Naive thymus-derived CD4-positive, alpha-beta T cell (primary cell): ENCODE measurements around the gene CLDN18. TPM values are rescaled to one million over a fixed set of nuclear protein-coding genes. Genes with fewer than 3 reads are reported as not detected.

Experiments used
- ATAC-seq: fragments of 150-1000 bp; cut with Tn5 transposase; 2 replicates; pipeline ENCODE4 v1.10.0; 2021; ENCODE audit warnings: mild to moderate bottlenecking, moderate library complexity
- CTCF ChIA-PET: fragments of 350-600 bp; sonication (Branson Sonifier 250); formaldehyde crosslinking; loops from one replicate; lab custom pipeline; 2021; ENCODE audit warnings: antibody characterized with exemption; lab: Charles Lee
- POLR2A ChIA-PET: fragments of 350-600 bp; sonication (Branson Sonifier 250); formaldehyde crosslinking; loops from one replicate; lab custom pipeline; 2021; ENCODE audit warnings: antibody characterized with exemption, inconsistent platforms; lab: Charles Lee
- DNase-seq, 9 donors: peaks; one replicate each; pipeline versions ENCODE4 v3.0.0 to v3.0.0-alpha.2; 2020 to 2022; ENCODE audit warnings: mixed read lengths in 1 of 9
- H3K27ac ChIP-seq: one replicate; pipeline ENCODE4 v1.7.0; 2013; ENCODE audit warnings: mild to moderate bottlenecking, low read depth, low read length, moderate library complexity
- H3K27me3 ChIP-seq, 2 donors: one replicate each; pipeline ENCODE4 v1.7.0; 2013; ENCODE audit warnings: low read length in 2 of 2, mild to moderate bottlenecking in 2 of 2, moderate library complexity in 2 of 2; ENCODE audit not compliant: control insufficient read depth in 2 of 2, insufficient read depth in 2 of 2
- H3K36me3 ChIP-seq, 3 experiments: 1 replicate in 2 of 3; 2 replicates in 1 of 3; pipeline ENCODE4 v1.7.0; 2013; ENCODE audit warnings: low read length in 3 of 3, mild to moderate bottlenecking in 3 of 3, moderate library complexity in 1 of 3; ENCODE audit not compliant: insufficient read depth in 3 of 3, control insufficient read depth in 2 of 3
- H3K4me1 ChIP-seq, 2 donors: one replicate each; pipeline ENCODE4 v1.7.0; 2013; ENCODE audit warnings: low read length in 2 of 2, mild to moderate bottlenecking in 2 of 2, moderate library complexity in 1 of 2; ENCODE audit not compliant: control insufficient read depth in 2 of 2, insufficient read depth in 2 of 2
- H3K4me3 ChIP-seq: 2 replicates; pipeline ENCODE4 v1.7.0; 2013; ENCODE audit warnings: mild to moderate bottlenecking, low read length
- H3K9me3 ChIP-seq, 3 experiments: 1 replicate in 2 of 3; 2 replicates in 1 of 3; pipeline ENCODE4 v1.7.0; 2013; ENCODE audit warnings: low read length in 3 of 3; ENCODE audit not compliant: control insufficient read depth in 2 of 3
- H3K27ac Mint-ChIP-seq, 9 donors: one replicate each; pipeline ENCODE4 v1.8.0; 2020 to 2022; ENCODE audit warnings: mixed read lengths in 9 of 9, mild to moderate bottlenecking in 8 of 9, moderate library complexity in 5 of 9, inconsistent platforms in 2 of 9
- H3K27me3 Mint-ChIP-seq, 5 donors: one replicate each; pipeline ENCODE4 v1.8.0; 2021 to 2022; ENCODE audit warnings: mixed read lengths in 5 of 5, mild to moderate bottlenecking in 1 of 5
- H3K36me3 Mint-ChIP-seq, 5 donors: one replicate each; pipeline ENCODE4 v1.8.0; 2020 to 2022; ENCODE audit warnings: mixed read lengths in 5 of 5, mild to moderate bottlenecking in 3 of 5, inconsistent platforms in 1 of 5
- H3K4me1 Mint-ChIP-seq, 7 donors: one replicate each; pipeline ENCODE4 v1.8.0; 2020 to 2022; ENCODE audit warnings: mixed read lengths in 7 of 7, mild to moderate bottlenecking in 3 of 7, inconsistent platforms in 1 of 7
- H3K4me3 Mint-ChIP-seq, 10 donors: one replicate each; pipeline ENCODE4 v1.8.0; 2020 to 2022; ENCODE audit warnings: mild to moderate bottlenecking in 10 of 10, mixed read lengths in 10 of 10, moderate library complexity in 6 of 10, inconsistent platforms in 2 of 10
- H3K9me3 Mint-ChIP-seq, 11 donors: one replicate each; pipeline ENCODE4 v1.8.0; 2020 to 2022; ENCODE audit warnings: mixed read lengths in 11 of 11, mild to moderate bottlenecking in 4 of 11, inconsistent platforms in 1 of 11, moderate library complexity in 1 of 11
- intact Hi-C, 2 donors: fragments of 100-400 bp; cut with micrococcal nuclease; formaldehyde crosslinking; loops; one replicate each; pipeline ENCODE4 v1.15.1; 2023
- polyA plus RNA-seq, 2 donors: library from polyadenylated mRNA; unstranded; fragments of 300-500 nt; fragmentation: Illumina TruSeq; gene quantifications; one replicate each; pipeline ENCODE4 v1.2.3, GENCODE V29; 2021
- total RNA-seq, 6 experiments: library from RNA in 5 of 6; stranded (reverse) in 5 of 6; gene quantifications; 1 replicate in 5 of 6; 2 replicates in 1 of 6; pipeline ENCODE4 v1.2.3 and lab custom pipeline; 2021 to 2026

The CLDN18 gene
- total and polyA plus RNA-seq, 7 experiments from 2014 or later = not detected

- Mint-ChIP-seq H3K4me1 (no peaks in the 10 kb centered on the region), H3K27ac (no peak overlapping the region), H3K36me3 (no peaks in the 10 kb centered on the region), H3K27me3 (peaks cover 10 to 62% (median 21%) of the 10 kb centered on the region in 5 donors), H3K4me3 (no peak overlapping the region), H3K9me3 (peaks cover 0 to 3% (median 0%) of the 10 kb centered on the region in 11 donors)
- intact Hi-C loops = no loop called here
- H3K27me3 ChIP-seq = no peaks in the 10 kb centered on the region
- no peaks in the 10 kb centered on the region for H3K36me3 ChIP-seq
- ATAC-seq = no peak
- DNase-seq = no peak
- ChIA-PET POLR2A (no interaction called here), CTCF (interaction anchor here (1.0 kb wide), 1 partner anchor 11 kb away, joined by 3 read pairs; no protein-coding TSS in a partner anchor)
- no peak overlapping the region for H3K4me3 ChIP-seq
- H3K9me3 ChIP-seq = no peaks in the 10 kb centered on the region
- no peaks in the 10 kb centered on the region for H3K4me1 ChIP-seq
- no peak overlapping the region for H3K27ac ChIP-seq
Measured at GRCh38 chr3:138043266-138044029, 33.5 kb downstream of the CLDN18 start.

GRCh38 chr3:138046085-138046484 is 36.1 kb downstream of the CLDN18 start:
- ChIA-PET CTCF (no interaction called here), POLR2A (no interaction called here)
- Mint-ChIP-seq H3K27me3 (peaks cover 12 to 49% (median 19%) of the 10 kb centered on the region in 5 donors), H3K36me3 (no peaks in the 10 kb centered on the region), H3K4me3 (no peak overlapping the region), H3K27ac (no peak overlapping the region), H3K4me1 (no peaks in the 10 kb centered on the region), H3K9me3 (peaks cover 0 to 3% (median 0%) of the 10 kb centered on the region in 11 donors)
- ATAC-seq = no peak
- Histone ChIP-seq H3K9me3 (no peaks in the 10 kb centered on the region), H3K27ac (no peak overlapping the region), H3K4me3 (no peak overlapping the region), H3K36me3 (no peaks in the 10 kb centered on the region), H3K27me3 (no peaks in the 10 kb centered on the region), H3K4me1 (no peaks in the 10 kb centered on the region)
- intact Hi-C loops = no loop called here
- DNase-seq = no peak

GRCh38 chr3:138046955-138047354 is 37.0 kb downstream of the CLDN18 start:
- no peak overlapping the region for H3K4me3 Mint-ChIP-seq
- DNase-seq = no peak
- H3K27me3 Mint-ChIP-seq = peaks cover 10 to 47% (median 24%) of the 10 kb centered on the region in 5 donors
- intact Hi-C loops = no loop called here
- no peaks in the 10 kb centered on the region for H3K36me3 ChIP-seq
- peaks cover 0 to 1% (median 0%) of the 10 kb centered on the region in 7 donors for H3K4me1 Mint-ChIP-seq
- no peak overlapping the region for H3K27ac Mint-ChIP-seq
- no peaks in the 10 kb centered on the region for H3K4me1 ChIP-seq
- ATAC-seq = no peak
- ChIA-PET POLR2A (no interaction called here), CTCF (no interaction called here)
- H3K4me3 ChIP-seq = no peak overlapping the region
- H3K36me3 Mint-ChIP-seq = no peaks in the 10 kb centered on the region
- no peaks in the 10 kb centered on the region for H3K27me3 ChIP-seq
- H3K9me3 ChIP-seq = no peaks in the 10 kb centered on the region
- H3K9me3 Mint-ChIP-seq = peaks cover 0 to 3% (median 0%) of the 10 kb centered on the region in 11 donors
- no peak overlapping the region for H3K27ac ChIP-seq

- Mint-ChIP-seq H3K36me3 (no peaks in the 10 kb centered on the region), H3K27me3 (peaks cover 5 to 51% (median 28%) of the 10 kb centered on the region in 5 donors), H3K4me3 (no peak overlapping the region), H3K4me1 (peaks cover 0 to 3% (median 0%) of the 10 kb centered on the region in 7 donors), H3K27ac (no peak overlapping the region), H3K9me3 (peaks cover 0 to 3% (median 0%) of the 10 kb centered on the region in 11 donors)
- intact Hi-C loops = no loop called here
- no peak overlapping the region for H3K27ac ChIP-seq
- H3K4me1 ChIP-seq = no peaks in the 10 kb centered on the region
- CTCF ChIA-PET = no interaction called here
- ATAC-seq (no peak), DNase-seq (no peak)
- no peaks in the 10 kb centered on the region for H3K9me3 ChIP-seq
- POLR2A ChIA-PET = no interaction called here
- H3K4me3 ChIP-seq = no peak overlapping the region
- H3K36me3 ChIP-seq = no peaks in the 10 kb centered on the region
- no peaks in the 10 kb centered on the region for H3K27me3 ChIP-seq
Measured at GRCh38 chr3:138047596-138048158, 37.7 kb downstream of the CLDN18 start.

GRCh38 chr3:138049157-138049919 is 39.4 kb downstream of the CLDN18 start:
- no peaks in the 10 kb centered on the region for H3K27me3 ChIP-seq
- no peaks in the 10 kb centered on the region for H3K36me3 ChIP-seq
- H3K4me1 ChIP-seq = no peaks in the 10 kb centered on the region
- Mint-ChIP-seq H3K27ac (peak overlapping the region in 1 of 9 donors; percentile 36), H3K9me3 (peaks cover 0 to 3% (median 0%) of the 10 kb centered on the region in 11 donors), H3K36me3 (no peaks in the 10 kb centered on the region), H3K4me3 (no peak overlapping the region), H3K4me1 (peaks cover 0 to 3% (median 0%) of the 10 kb centered on the region in 7 donors), H3K27me3 (peaks cover 2 to 63% (median 34%) of the 10 kb centered on the region in 5 donors)
- CTCF ChIA-PET = no interaction called here
- no peak overlapping the region for H3K27ac ChIP-seq
- no peak for DNase-seq
- no peak for ATAC-seq
- intact Hi-C loops = no loop called here
- no peaks in the 10 kb centered on the region for H3K9me3 ChIP-seq
- POLR2A ChIA-PET = no interaction called here
- no peak overlapping the region for H3K4me3 ChIP-seq

GRCh38 chr3:138051947-138052802 is 42.2 kb downstream of the CLDN18 start:
- intact Hi-C loops = loop anchor here in 1 of 2 donors (10.0 kb wide), 1 partner anchor 1977 kb away; no protein-coding TSS in a partner anchor
- no peak overlapping the region for H3K4me3 ChIP-seq
- Mint-ChIP-seq H3K36me3 (no peaks in the 10 kb centered on the region), H3K27ac (no peak overlapping the region), H3K9me3 (peaks cover 0 to 3% (median 0%) of the 10 kb centered on the region in 11 donors), H3K4me1 (peaks cover 0 to 3% (median 0%) of the 10 kb centered on the region in 7 donors), H3K27me3 (peaks cover 17 to 56% (median 40%) of the 10 kb centered on the region in 5 donors), H3K4me3 (no peak overlapping the region)
- H3K27ac ChIP-seq = no peak overlapping the region
- H3K27me3 ChIP-seq = peaks cover 0 to 3% of the 10 kb centered on the region in 2 donors
- ATAC-seq (no peak), DNase-seq (no peak)
- H3K9me3 ChIP-seq = no peaks in the 10 kb centered on the region
- H3K36me3 ChIP-seq = no peaks in the 10 kb centered on the region
- POLR2A ChIA-PET = no interaction called here
- CTCF ChIA-PET = interaction anchor here (1.0 kb wide), 1 partner anchor 15 kb away, joined by 3 read pairs; no protein-coding TSS in a partner anchor
- H3K4me1 ChIP-seq = no peaks in the 10 kb centered on the region
